GDM1 (cell line): ENCODE results near the gene DELE1.
"Not testable (repeated sequence)": the region's sequence is repeated elsewhere in the genome, so short reads cannot be mapped to it uniquely, and the experiment has no call there.

Experiments used
- DNase-seq: peaks from one replicate; lab custom pipeline; 2025; lab: John Stamatoyannopoulos, UW

DELE1 gene

DNA sequence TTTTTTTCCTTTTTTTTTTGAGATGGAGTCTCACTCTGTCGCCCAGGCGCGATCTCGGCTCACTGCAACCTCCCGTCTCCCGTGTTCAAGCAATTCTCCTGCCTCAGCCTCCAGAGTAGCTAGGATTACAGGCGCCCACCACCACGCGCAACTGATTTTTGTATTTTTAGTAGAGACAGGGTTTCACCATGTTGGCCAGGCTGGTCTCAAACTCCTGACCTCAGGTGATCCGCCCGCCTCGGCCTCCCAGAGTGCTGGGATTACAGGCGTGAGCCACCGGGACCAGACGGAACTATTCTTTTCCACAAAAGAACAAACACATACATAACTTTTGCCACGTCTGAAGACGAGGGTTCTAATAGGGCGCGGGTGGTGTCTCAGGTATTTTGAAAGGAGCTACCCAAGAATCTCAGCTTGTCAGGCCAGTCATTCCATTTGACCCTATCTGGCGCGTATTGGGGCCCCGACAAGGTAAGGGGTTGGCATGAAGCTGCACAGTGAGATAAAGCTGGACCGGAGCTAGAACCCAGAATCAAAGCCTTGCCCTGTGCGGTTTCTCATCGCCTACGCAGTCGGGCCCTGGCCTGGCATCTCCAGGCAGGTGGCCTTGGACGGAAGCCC, 734 bp upstream of the DELE1 start:
- DNase-seq = not testable (repeated sequence)

DNA sequence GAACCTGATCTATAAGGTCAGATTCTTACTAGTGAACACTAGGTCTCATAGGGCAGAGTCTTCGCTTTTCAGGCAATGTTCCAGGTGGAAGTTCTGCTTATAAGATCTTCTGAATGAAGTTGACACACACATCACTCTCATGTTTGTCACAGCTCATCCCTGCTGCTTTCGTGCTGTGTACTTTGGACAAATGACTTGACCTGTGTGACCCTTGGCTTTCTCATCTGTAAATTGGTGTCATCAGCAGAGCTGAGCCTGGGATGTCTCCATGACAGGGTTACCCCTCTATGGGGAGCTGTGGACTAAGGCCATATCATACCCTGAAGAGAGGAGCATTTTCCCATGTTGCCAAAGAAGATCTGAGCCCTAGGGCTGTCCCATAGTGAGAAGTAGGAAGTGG, 2.8 kb downstream of the DELE1 start:
- DNase-seq = no peak

DNA sequence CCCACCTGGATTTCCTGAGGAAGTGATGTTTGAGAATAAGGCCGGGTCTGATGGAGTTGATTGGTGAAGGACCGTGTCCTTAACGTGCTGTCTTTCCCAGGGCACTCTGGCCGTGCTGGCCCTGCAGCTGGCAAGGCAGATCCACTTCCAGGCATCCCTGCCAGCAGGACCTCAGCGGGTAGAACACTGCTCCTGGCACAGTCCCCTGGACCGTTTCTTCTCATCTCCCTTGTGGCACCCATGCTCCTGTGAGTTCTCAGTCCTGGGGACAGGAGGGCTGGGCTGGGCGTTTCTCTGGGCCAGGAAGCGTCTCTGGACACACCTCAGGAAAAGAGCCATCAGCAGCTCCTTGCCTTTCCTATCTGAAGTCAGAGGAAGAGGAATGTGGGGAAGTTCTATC, 4.4 kb downstream of the DELE1 start:
- DNase-seq = no peak

DNA sequence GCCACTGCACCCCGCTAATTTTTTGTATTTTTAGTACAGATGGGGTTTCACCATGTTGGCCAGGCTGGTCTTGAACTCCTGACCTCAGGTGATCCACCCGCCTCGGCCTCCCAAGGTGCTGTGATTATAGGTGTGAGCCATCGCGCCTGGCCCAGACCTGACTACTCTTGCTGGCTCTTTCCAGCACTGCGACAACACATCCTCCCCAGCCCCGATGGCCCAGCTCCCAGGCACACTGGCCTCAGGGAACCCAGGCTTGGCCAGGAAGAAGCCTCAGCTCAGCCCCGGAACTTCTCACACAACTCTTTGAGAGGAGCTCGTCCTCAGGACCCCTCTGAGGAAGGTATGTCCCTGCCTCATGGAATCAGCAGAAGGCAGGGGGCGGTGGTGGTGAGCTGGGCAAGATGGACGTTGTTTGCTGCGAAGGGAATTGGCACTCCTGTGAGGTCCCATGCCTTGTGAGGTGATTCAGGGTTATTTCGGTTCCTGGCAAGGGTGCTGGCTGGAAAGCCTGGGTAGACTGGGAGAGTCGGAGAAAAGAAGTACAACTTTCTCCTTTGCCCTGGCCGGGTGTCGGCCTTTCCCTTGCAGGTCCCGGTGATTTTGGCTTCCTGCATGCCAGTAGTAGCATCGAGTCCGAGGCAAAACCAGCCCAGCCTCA, 5.9 kb downstream of the DELE1 start:
- no peak for DNase-seq

DNA sequence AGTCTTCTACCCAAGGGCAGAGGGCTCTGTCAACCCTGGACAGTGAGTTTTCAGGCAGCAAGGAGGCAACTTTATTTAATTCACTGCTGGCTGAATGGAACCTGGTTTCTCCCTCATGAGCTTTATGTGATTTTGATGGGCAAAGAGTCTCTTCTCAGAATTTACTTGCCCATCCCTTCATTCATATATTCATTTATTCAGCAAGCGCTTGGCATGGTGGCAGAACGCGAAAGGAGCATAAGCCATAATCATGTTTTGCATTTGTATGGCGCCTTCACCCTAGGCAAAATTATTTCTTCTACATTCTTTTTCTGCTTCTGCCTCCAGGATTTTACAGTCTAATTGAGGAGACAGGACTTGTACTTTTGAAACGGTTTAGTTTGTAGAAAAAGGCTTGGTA, 8.0 kb downstream of the DELE1 start:
- no peak for DNase-seq

DNA sequence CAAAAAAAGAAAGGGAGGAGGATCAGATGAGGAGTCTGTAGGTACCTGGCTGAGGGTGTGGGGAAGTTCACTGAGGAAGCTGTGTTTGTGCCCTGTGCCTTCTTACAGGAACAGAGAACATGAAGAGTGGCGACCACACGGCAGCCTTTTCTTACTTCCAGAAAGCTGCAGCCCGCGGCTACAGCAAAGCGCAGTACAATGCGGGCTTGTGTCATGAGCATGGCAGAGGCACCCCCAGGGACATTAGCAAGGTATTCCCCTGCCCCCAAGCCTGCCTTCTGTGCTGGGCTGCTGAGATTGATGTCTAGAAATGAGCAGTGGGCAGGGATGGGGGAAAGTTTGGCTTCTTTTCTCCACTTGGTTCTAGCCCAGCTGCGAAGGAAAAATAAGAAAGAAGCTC, 9.5 kb downstream of the DELE1 start:
- DNase-seq = no peak

DNA sequence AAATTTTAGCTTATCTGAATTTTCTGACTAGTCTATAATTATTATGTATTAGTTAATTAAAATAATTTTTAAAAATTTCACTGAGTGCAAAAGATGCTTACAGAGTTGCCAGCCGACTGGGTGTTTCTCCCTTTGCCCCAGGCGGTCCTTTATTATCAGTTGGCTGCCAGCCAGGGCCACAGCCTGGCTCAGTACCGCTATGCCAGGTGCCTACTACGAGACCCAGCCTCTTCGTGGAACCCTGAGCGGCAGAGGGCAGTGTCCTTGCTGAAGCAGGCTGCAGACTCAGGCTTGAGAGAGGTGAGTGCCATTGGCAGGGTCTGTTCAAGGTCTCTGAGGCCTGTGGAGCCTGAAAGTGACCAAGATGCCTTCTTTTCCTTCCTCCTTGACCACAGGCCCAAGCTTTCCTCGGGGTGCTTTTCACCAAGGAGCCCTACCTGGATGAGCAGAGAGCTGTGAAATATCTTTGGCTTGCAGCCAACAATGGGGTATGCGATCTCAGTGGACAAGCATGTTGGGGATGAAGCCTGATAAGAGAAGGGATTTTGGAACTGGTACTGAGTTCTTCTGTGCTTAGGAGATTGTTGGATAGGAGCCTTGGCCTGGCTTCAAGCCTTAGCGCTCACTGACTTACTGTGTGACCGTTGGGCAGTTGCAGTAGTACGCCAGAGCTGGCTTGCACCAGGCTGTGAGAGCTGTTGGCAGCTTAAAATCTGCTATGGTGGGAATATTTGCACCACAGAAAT, 10.6 kb downstream of the DELE1 start:
- DNase-seq = no peak

DNA sequence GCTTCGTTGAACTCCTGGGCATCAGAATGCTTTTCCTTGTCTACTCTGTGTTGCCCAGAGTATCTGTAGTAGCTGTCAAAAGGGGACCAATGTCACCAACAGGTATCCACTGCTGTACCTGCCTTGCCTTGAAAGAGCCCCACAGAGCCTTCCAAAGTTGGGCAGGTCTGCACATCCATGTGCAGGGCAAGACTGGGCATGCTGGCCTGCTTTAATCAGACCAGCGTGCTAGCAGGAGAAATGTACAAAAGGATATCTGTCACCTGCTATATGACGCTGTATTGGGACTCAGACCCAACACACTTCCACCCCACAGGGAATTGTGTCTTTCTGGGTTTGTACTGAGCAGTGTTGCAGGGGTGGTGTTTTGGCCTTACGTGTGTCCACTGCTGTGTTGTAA, 11.9 kb downstream of the DELE1 start:
- no peak for DNase-seq

DNA sequence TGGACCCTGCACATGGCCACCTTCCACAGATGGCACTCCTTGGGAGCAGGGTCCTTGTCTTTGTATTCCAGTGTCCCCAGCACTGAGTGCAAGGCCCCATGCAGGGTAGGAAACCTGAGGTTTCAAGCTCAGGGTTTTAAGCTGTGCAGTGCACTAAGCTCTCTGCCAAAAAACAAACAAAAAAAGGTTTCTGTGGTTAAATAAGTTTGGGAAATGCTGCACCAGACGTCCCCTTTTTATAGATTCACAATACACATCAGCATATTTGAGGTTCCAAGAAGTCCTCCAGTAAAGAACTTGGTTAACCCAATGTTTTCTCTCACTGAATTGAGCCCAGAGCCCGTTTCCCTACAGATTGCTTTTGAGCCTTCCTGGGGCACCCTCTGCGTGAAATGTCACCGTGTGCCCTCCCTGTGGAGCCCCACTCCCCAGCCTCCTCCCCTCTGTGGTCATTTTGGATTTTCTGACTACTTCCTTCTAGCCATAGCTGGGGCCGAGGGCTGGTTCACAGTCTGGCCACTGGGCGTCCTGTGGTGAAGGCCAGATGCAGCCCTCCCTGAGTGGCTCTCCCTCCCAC, 17.1 kb downstream of the DELE1 start:
- DNase-seq = no peak

DNA sequence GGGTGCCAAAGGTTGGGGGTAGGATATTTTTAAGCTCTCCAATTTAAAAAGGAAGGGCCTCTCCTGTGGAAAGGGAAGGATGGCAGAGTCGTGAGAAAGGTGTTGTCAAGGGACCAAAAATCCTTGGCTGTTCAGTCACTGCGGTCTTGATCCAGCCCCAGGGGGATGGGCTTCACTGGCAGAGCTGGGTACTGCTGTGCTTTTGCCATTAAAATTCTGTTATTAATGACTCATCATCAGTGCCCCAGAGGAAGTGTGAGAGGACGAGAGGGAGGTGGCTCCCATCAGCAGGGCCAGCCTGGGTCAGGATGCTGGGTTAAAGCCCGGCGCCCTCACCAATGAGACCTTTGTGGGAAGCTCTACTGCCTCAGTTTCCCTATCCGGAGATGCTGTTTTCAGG, 17.6 kb downstream of the DELE1 start:
- no peak for DNase-seq

DNA sequence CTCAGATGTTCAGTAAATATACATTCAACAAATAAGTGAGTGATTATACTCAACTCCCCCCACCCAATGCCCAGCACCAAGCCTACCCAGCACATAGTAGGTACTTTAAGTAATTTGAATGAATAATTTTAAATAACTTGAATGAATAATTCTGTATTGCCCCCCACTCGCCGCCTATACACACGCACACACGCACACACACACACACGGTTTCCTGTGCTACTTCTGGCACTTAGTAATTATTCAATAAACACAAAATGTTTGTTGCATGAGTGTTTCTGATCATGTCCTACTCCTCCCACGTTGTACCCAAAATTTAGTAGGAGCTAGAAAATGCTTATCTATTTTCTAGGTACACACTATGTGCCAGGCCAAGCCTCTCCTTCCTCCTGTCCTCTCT, 18.1 kb downstream of the DELE1 start:
- no peak for DNase-seq

DNA sequence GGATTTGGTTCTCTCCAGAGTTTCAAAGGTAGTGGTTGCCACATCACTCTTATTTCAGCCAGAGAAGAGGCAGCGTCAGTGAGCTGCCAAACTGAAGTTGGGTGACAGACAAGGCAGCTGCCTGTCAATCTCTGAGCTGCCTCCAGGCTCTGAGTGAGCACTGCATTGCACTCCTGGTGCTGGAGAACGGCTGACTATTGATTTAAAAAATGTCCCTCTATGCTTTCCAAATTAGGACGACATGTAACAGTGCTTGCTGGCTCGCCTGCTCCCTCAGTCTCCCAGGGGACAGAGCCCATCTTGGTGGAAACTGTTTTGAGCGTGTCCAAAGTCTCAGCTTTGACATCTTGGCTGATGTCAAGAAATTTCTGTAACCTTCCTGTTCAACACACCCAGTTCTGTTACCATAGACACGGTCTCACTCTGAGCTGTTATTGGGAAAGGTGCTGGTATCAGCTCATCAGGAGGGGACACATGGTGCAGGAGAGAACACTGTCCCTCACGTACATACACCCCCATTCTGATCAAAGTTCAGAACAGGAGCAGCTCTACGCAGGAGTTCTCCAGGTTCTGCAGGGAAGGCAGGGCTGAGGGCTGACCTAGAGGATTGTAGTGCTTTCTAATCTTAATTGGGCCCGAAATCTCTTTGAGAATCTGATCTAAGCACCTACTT, 18.6 kb downstream of the DELE1 start:
- no peak for DNase-seq

DNA sequence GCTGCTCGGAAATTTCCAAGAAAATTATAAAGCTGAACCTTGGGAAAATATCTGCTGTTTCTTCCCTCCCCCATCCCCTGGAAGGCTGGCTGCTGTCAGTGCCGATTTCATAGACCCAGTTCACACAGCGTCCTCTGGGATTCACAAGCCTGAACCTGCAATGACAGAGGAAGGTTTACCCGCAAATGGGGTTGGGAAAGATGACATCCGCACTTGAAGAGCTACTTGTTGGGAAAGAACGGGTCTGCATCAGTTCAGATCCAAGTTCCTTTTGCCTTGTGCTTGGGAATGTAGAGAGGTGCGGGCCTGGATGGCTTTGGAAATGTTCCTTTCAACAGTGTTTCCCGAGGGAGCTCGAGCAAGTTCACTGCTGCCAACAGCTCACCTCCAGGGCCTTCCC, 20.4 kb downstream of the DELE1 start:
- no peak for DNase-seq

DNA sequence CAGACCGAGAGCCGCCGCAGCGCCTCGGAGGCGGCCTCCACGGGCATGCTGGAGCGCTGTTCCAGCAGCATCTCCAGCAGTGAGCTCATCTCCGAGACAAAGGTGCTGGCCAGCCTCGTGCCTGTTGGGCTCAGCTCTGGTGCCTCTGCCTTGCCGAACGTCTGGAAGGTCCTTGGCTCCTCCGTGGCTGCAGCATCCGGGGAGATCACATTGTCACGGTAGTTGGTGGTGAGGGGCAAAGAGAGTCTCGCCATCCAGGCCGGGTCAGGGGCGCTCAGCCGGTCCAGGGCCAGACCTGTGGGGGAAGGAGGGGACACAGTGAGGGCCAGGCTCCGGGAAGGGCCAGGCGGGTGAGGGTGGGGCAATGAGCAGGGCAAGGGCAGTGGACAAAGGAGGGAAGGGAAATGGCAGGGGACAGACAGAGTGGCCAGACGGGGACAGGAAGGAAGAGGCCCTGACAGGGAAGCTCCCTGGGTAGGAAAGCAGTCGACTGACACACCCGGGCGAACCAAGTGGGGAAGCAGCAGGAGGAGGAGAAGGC, 21.9 kb downstream of the DELE1 start:
- DNase-seq = no peak

DNA sequence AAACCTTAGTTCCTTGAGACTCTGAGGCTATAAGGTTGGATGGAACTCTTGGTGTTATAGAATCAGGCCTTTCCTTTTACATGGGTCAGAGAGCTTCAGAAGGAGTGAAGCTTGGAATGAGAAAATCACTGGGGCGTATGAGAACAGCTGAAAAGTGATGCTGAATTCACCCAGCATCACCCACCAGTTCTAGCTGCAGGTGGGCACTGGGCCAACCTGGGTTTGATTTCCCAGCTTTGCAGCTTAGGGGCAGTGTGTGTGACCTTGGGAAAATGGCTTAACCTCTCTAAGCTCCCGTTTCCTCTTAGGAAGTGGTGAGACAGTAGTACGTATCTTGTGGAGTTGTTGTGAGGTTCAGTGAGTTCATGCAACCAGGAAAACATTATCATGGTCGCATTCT, 23.6 kb downstream of the DELE1 start:
- no peak for DNase-seq

DNA sequence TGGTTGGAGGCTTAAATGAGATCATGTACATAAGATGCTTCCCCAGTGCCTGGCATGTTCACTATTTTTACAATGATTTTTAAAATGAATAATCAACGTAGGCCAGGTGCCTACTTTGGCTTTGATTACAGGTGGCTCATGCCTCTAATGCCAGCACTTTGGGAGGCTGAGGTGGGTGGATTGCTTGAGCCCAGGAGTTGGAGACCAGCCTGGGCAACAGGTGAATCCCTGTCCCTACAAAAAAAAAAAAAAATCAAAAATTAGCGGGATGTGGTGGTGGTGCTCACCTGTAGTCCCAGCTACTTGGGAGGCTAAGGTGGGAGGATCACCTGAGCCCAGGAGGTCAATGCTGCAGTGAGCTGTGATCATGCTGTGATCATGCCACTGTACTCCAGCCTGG, 25.1 kb downstream of the DELE1 start:
- DNase-seq = no peak

DNA sequence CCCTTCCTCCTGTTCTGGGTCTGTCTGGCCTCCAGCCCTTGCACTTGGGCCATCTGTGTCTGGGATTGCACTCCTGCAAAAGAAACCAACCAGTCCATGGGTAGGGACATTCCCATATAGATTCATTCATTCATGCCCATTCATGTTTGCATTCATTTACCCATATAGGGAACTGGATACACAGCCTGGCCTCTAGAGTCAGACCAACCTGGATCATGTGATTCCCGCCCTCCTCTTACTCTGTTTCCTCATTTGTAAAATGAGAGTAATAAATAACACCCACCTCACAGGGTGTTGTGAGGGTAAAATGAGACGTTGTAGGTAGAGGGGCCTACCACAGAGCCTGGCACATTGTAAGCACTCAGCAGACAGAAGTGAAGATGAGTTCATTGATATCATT, 25.8 kb downstream of the DELE1 start:
- DNase-seq = no peak

DNA sequence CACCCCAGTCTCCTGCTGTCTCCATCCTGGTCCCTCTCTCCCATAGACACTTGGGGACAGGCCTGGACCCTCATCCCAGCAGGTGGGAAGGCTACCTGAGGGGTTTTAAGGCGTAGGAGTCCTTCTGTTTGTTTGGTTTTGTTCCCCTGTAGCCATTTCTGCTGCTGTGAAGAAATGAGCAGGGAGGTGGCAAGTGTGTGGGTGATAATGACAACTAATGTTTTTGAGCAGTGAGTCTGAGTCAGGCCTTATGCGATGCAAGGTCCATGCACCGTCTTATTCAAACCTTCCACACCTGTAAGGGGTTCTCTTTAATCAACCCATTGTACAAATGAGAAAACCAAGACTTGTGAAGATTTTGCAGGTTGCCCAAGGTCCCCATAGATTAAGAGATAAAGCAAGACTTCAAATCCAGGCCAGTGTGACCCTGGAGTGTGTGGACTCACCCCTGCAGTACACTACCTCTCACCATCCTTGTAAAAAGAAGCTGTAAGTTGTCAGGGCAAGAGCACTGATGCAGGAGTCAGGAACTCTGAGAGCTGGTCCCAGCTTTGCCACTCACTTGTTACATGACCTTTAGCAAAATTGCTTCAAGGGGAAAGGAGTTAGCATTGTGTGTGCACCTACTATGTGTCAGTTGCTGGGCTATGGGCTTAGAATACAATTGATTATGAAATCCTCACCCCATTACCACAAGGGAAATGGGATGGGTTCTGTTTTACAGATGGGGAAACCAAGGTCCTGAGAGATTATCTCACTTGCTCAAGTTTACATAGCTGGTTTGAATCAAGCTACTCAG, 26.7 kb downstream of the DELE1 start:
- DNase-seq = no peak

DNA sequence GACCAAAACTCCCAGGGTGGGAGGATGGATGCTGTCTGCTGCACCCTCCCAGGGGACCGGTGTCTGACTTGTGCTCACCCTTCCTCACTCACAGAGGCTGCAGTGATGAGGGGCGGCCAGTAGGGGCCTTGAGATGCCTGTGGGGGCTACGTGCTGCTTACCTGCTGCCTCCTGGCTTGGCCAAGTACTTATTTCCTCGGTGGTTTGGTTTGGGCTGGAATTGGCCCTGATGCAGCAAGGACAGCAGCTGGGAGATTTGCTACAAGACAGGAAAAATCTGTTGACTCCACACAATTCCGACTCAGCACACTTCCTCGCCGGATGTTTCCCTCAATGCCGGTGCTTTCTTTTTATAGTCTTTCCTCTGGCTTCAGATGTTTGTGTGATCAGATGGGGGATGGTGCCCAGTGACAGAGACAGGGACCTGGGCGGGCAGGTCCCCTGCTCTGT, 27.7 kb downstream of the DELE1 start:
- DNase-seq = no peak

DNA sequence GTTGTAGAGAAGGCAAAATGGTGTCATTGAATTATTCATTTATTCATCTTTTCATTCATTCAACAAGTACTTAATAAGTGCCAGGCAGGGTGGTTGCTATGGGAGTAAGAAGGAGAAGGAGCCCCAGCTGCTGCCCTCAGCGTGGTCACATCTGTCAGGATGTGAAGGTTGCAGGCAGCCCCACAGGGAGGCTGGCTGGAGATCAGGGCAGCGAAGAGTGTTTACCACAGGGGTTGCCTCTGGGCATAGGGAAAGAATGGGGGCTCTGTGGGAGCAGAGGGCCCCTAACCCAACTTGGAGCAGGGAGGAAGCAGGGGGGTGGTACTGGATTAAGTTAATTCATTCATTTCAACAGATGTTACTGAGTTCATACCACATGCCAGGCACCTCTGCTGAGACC, 28.3 kb downstream of the DELE1 start:
- DNase-seq = peak; percentile 22

DNA sequence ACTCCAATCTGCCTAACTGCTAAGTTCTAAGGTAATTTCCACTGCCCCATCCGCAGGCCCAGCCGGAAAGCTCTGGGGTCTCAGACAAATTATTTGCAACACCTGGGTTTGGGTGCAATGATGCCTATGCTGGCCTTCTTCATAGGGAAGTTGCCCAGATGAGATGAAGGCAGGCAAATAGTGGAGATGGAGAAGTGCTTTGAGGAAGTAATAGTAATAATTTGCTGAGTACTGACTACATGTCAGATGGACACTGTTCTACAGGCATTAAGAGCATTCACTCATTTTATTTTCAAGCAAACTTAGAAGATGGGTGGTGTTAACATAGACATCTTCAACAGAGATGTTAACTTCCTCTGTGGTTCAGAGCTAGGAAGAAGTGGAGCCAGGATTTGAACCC, 30.5 kb downstream of the DELE1 start:
- DNase-seq = no peak
